Measurements from ENCODE around the gene CKS1B.
A peak's percentile ranks its signal among the peaks of the same experiment; 100 is the strongest.

GRCh38 chr1:154936555-154937084 lies 37.9 kb upstream of the CKS1B start, which contains the start of gene PMVK:
- TF ChIP-seq CTCF (conservative IDR thresholded peaks at IDR 0.05 in 1 of 2, IDR thresholded peaks at IDR 0.05 in 1 of 2; ENCODE audit: low read depth in 1 of 2, low read length in 2 of 2) (peak; percentile 15 to 35), EZH2 (IDR thresholded peaks at IDR 0.05; ENCODE audit: low read length, missing control alignments) (no peak)

All from fibroblast of lung (primary cell).